Measurements from ENCODE around the gene SETD6. TPM values are rescaled to one million over a fixed set of nuclear protein-coding genes. Genes with fewer than 3 reads are reported as not detected.

Gene SETD6
- total and polyA plus RNA-seq, 2 of the 8 experiments (the other 6 are each of a cell fraction or from before 2014, with no cell fraction given), result 25.3 to 40.5 TPM

- no peak overlapping the region for H4K91ac ChIP-seq (replicated peaks; ENCODE audit: insufficient read length, low read length)
- H2AK5ac ChIP-seq (ENCODE audit: low read depth, low read length), result no peak overlapping the region
- H2BK120ac ChIP-seq (replicated peaks; ENCODE audit: low read depth, low read length), result no peak overlapping the region
- no peak for FAIRE-seq
- peaks cover 61 to 95% (median 85%) of the 10 kb centered on the region in 4 experiments for H3K36me3 ChIP-seq (ENCODE audit: control insufficient read depth in 2 of 4, insufficient read depth in 4 of 4, low read length in 3 of 4)
- H3K9ac ChIP-seq (replicated peaks in 1 of 4; ENCODE audit: extremely low read depth in 1 of 4, low read depth in 3 of 4, low read length in 3 of 4), result no peak overlapping the region
- no peak overlapping the region for H3K4me3 ChIP-seq (ENCODE audit: extremely low read depth in 1 of 4, insufficient read depth in 2 of 4, low read depth in 3 of 4, low read length in 4 of 4)
- H3K14ac ChIP-seq (ENCODE audit: insufficient read length), result no peak overlapping the region
- no peak overlapping the region for H3K27ac ChIP-seq (ENCODE audit: low read depth, low read length)
- POLR2A ChIA-PET (ENCODE audit: partially characterized antibody), result no interaction called here
- H3K18ac ChIP-seq (ENCODE audit: extremely low read depth, low read length), result no peak overlapping the region
- no peaks in the 10 kb centered on the region; the same call in 1 of the 2 replicates for H3K79me1 ChIP-seq (ENCODE audit: low read depth, low read length)
- no peak overlapping the region for H2AFZ ChIP-seq (ENCODE audit: low read length)
- H3K79me2 ChIP-seq (ENCODE audit: control insufficient read depth in 1 of 2, insufficient read depth in 2 of 2, low read length in 2 of 2), result no peaks in the 10 kb centered on the region
- H3K9me3 ChIP-seq (ENCODE audit: insufficient read depth in 2 of 2, low read depth in 1 of 2, low read length in 1 of 2), result no peaks in the 10 kb centered on the region
- H2BK15ac ChIP-seq (ENCODE audit: low read length), result no peak overlapping the region
- no peak for TF ChIP-seq SAP30 (IDR thresholded peaks at IDR 0.05; ENCODE audit: insufficient read depth, insufficient replicate concordance, low read length)
- TF ChIP-seq TAF7 (optimal IDR thresholded peaks at IDR 0.05; ENCODE audit: borderline replicate concordance, low read depth, low read length), result no peak
- no peak for TF ChIP-seq SP1 (IDR thresholded peaks at IDR 0.05; ENCODE audit: low read depth, low read length)
- no peak for TF ChIP-seq ATF3 (IDR thresholded peaks at IDR 0.05; ENCODE audit: insufficient read depth, low read depth, low read length)
- no peak overlapping the region for H3K56ac ChIP-seq (replicated peaks; ENCODE audit: insufficient read length, low read depth, low read length)
- CTCF ChIA-PET (ENCODE audit: partially characterized antibody), result no interaction called here
- H2BK5ac ChIP-seq (ENCODE audit: low read depth, low read length), result no peak overlapping the region
- no peak overlapping the region for H4K8ac ChIP-seq (ENCODE audit: extremely low read depth, insufficient read depth, low read length)
- DNase-seq (ENCODE audit: low read depth in 1 of 2, low spot score in 2 of 2), result no peak
- no peak overlapping the region for H2BK12ac ChIP-seq (ENCODE audit: low read depth, low read length)
- H2BK20ac ChIP-seq (ENCODE audit: low read length), result no peak overlapping the region
- H3K4me2 ChIP-seq (ENCODE audit: insufficient read depth in 1 of 2, low read depth in 2 of 2, low read length in 2 of 2), result no peak overlapping the region
- H3K4me1 ChIP-seq (replicated peaks in 1 of 4; ENCODE audit: control insufficient read depth in 3 of 4, insufficient read depth in 4 of 4, low read length in 3 of 4), result no peaks in the 10 kb centered on the region
- 92% methylated on average over 3 of the region's 3 CpGs; no CpG with 5 or more reads in 1 of the 2 experiments for WGBS, 2 experiments (ENCODE audit: extremely low coverage in 1 of 2, insufficient coverage in 1 of 2, insufficient read length in 1 of 2, insufficient replicate concordance in 2 of 2, low coverage in 1 of 2, low lambda C conversion rate in 2 of 2, missing lambda C conversion rate in 1 of 2)
- H4K20me1 ChIP-seq (replicated peaks in 1 of 2; ENCODE audit: control insufficient read depth in 1 of 2, insufficient read depth in 2 of 2, low read length in 2 of 2), result peaks cover 3 to 8% of the 10 kb centered on the region in 2 experiments
- H3K23me2 ChIP-seq (ENCODE audit: low read depth, low read length), result no peaks in the 10 kb centered on the region
- no peak overlapping the region for H3K23ac ChIP-seq (ENCODE audit: insufficient read length)
- no peak overlapping the region for H3K4ac ChIP-seq (replicated peaks; ENCODE audit: insufficient read length, low read depth, low read length)
- H4K5ac ChIP-seq (ENCODE audit: insufficient read length, low read depth, low read length), result no peak overlapping the region
- no peaks in the 10 kb centered on the region for H3K27me3 ChIP-seq (replicated peaks in 1 of 4; ENCODE audit: control insufficient read depth in 3 of 4, extremely low read depth in 1 of 4, insufficient read depth in 3 of 4, low read length in 3 of 4)
These were observed 19.8 kb downstream of the SETD6 start for GRCh38 chr16:58535100-58535499.
